T follicular helper cell (primary cell): ENCODE measurements around the gene HSD17B12.
"Not testable (repeated sequence)": the region's sequence is repeated elsewhere in the genome, so short reads cannot be mapped to it uniquely, and the experiment has no call there.

Source experiments
- DNase-seq: peaks from one replicate; pipeline ENCODE4 v3.0.0-alpha.2; 2020; ENCODE audit warnings: low read depth

Gene HSD17B12

DNA sequence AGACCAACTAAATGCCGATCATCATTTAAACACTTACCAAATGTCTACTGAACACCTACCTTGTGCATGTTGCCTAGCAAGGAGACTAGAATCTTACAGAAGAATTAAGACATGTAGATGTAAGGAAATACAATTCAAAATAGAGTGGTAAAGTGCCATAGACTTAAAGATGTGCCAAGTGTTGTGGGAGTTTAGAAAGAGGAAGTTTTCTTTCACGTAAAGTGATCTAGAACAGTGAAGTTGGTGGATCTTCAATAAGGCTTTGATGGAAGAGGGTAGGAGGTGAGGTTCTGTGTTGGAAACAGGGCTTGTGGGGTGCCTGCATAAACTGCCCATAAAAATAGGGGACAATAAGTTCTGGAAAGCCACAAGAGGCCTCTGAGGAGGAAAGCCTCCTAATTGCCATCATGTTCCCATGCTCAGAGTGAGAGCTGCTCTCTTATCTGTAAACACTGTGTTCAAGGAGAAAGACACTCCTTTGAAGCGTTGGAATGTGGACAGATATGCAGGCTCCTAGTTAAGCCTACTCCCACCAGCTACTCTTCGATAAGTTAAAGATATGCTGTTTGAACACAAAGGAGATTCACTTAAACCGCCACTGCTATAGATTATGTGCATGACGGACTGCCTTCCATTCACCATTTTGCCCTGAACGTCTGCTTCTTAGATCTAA is 66.7 kb downstream of the HSD17B12 start:
- DNase-seq = no peak

DNA sequence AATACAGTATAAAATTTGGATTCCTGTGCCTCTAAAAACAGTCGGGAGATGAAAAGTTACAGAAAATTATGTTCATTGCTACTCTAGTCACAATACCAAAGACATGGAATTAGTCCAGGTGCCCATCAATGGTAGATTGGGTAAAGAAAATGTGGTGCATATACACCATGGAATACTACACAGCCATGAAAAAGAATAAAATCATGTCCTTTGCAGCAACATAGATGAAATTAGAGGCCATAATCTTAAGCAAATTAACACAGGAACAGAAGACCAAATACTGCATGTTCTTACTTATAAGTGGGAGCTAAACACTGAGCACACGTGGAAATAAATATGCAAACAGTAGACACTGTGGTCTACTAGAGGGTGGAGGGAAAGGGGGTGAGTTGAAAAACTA is 67.6 kb downstream of the HSD17B12 start:
- DNase-seq = no peak

DNA sequence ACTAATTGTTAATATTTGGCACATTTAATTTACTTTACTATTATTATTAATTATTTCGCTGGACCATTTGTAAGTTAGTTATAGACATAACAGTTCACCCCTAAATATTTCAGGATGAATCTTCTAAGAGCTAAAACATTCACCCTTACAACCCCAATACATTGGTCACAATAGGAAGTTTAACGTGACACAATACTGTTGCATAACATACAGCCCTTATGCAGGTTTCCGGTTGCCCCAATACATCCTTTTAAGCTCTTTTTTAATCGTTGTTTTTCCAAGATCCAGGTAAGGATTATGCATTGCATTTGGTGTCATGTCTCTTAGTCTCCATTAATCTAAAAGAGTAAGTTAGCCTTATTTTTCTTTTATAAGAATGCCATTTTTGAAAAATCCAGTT is 71.2 kb downstream of the HSD17B12 start:
- DNase-seq = no peak

DNA sequence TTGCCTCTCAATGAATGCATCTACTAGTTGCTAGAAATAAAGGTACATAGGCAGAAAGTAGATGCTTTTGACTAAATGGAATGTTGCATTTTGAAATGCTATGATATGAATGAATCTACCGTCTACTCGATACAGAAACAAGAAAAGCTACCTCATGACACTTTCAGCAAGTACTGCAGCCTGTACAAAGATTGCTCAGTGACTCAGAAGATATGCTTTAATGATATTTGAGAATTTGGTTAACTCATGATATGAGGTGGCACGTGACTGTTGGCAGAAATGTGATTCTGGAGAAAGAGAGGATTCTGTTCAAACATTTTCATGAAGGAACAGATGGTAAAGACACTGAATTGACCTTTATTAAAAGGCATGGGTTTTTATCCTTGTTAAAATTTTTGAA is 76.0 kb downstream of the HSD17B12 start:
- DNase-seq = no peak

DNA sequence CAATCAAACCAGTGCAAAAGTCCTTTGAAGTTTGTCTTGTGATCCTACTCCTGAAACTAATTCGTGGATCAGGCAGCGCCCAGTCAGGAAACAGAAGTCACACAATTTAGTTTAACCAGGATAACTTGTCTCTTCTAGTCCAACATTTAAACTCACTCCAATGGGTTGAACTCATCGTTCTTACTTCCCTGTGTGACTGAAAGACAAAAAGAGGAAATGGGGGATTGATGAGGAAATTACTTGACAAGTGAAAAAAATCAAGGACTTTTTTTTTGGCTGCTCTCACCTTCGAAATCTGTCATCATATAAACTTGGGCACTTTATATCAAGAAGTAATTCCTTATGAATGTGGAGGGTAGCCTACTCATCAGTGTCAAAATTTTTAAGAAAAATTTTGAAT is 78.4 kb downstream of the HSD17B12 start:
- DNase-seq = no peak

DNA sequence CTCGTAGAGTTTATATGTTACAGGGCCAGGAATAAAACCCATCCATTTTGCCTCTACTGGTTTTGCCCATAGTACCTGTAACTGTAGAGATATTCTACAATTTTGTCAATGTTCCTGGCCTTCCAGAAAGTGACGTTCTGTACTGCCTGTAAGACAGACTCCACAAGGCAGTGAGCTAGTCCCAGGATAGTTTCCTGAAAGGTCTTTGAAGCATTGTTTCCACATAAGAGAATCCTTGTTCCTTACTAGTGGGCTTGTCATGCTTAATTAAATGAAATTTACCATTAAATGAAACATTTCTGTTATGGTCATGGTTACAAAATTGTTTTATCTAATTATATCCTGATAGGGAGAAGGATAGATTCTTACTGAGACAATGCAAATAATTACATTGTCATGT is 80.4 kb downstream of the HSD17B12 start:
- no peak for DNase-seq

DNA sequence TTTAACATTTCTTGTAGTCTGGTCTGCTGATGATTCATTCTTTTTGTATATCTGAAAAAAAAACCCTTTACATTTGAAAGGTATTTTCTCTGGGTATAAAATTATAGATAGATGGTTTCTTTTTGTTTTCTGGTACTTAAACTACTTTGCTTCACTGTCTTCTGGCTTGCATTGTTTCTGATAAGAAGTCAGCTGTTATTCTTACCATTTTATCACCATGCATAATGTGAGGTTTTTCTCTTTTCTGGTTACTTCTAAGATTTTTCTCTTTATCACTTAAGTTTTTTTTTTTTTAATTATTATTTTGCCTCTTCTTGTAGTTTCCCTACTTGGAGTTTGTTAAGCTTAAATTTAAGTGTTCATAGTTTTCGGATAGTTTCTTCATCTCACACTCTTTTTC is 84.7 kb downstream of the HSD17B12 start:
- no peak for DNase-seq

DNA sequence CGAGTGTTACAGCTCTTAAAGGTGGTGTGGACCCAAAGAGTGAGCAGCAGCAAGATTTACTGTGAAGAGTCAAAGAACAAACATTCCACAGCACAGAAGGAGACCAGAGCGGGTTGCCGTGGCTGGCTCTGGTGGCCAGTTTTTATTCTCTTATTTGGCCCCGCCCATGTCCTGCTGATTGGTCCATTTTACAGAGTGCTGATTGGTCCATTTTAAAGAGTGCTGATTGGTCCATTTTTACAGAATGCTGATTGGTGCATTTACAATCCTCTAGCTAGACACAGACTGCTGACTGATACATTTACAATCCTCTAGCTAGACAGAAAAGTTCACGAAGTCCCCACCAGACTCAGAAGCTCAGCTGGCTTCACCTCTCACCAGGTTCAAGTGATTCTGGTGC is 88.1 kb downstream of the HSD17B12 start:
- not testable (repeated sequence) for DNase-seq

DNA sequence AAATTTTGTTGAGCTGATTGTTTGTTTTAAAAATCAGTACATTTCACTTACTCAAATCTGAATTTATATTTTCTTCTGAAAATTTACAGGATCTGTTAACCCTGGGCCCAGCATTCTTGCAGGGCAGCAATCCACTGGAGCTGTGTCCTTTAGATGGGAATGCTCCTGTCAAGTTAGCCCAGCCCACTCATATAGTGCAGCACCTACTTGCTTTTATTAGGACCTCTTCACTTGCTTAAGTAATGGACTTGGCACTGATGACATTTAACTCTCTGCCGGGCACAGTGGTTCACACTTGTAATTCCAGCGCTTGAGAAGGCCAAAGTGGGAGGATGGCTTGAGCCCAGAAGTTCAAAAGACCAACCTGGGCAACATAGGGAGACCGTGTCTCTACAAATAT is 89.6 kb downstream of the HSD17B12 start:
- DNase-seq = no peak

DNA sequence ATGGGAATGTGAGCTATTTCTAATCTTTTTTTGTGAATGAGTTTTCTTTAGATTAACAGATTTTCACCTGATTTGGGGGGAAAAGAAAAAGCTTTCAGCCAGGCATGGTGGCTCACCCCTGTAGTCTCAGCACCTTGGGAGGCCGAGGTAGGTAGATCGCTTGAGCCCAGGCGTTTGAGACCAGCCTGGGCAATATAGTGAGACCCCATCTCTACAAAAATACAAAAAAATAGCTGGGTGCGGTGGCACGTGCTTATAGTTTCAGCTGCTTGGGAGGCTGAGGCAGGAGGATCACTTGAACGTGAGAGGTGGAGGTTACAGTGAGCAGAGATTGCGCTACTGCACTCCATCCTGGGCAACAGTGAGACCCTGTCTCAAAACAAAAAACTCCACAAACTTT is 92.2 kb downstream of the HSD17B12 start:
- DNase-seq = no peak

DNA sequence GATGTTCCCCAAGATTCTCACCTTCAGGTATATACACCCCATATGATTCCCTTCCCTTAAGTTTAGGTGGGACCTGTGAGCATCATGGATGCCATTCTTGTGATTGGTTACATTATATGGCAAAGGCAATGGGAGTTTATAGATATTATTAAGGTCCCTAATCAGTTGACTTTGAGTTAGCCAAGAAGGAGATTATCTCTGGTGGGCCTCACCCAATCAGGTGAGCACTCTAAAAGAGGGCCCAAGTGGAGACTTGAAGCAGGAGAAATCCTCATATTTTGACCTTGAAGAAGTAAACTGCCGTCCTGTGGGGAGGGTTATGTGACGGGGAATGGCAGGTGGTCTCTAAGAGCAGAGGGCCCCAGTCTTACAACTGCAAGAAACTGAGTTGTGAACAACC is 94.2 kb downstream of the HSD17B12 start:
- DNase-seq = no peak

DNA sequence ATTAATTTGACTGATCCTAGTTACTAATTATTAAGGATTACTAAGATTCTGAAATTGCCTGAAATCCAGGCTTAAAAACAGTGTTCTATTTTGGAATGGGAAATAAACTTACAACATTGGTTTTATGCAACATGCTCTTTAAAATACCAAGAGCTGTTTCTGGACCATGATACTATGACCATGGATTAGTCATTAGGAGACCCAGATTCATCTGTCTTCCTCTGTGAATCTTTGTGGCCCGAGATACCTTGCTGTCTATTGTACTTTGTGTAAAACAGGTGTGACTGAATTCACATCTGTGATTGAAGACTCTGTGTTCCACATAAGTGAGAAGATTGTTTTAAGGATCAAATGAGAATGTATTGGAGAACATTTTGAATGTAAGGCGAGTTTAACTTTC is 98.8 kb downstream of the HSD17B12 start:
- DNase-seq = no peak

DNA sequence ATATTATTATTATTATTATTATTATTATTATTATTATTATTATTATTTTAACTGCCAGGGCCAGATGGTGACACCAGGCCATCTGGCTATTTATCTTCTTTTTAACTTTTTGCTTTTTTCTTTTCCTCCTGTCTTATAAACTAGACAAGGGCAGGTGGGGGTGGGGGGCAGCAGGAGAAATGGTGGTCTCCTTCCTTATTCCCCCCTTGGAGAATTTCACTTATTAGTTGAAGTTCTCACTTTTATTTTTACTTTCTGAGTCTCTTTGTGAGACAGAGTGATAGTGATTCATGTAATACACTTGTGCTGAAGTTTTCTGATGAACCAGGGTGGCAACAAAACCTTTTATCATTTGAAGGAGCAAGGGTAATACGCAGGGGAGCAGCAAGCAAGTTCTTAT is 103.8 kb downstream of the HSD17B12 start:
- no peak for DNase-seq

DNA sequence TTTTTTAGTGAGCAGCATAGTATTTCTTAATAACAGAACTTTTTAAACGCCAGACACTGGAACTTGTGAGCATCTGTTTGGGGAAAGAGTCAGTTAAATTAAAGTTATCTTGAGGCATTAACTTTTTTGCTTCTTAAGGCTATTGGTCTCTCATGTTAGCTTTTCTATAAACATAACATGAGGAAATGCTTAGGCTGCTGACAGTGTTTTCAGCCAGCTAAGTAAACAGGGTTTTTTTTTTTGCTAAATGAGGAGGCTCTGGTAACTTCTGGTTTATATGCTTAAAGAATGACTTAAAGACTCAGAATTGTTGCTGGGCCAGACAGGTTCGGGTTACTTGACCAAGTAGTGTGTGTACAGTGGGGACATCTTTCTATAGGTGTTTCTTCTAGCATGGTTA is 104.3 kb downstream of the HSD17B12 start:
- DNase-seq = no peak

DNA sequence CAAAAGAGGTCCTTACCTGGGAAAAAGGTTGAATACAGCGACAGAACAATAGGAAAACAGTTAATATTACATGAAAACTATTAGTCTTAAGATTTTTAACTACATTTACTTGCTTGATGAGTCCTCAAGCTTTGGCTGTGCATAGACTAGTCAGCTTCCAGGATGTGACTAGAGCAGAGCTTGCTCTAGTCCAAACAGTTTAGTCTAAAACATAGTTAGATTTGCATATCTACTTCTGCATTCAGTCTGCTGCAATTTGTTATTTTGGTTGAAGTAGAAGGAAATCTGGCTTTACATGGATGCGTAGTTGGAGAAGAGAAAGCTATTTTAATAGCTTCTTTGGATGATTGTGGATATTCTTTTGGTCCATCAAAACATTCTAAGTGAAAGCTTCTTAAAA is 104.8 kb downstream of the HSD17B12 start:
- DNase-seq = no peak

DNA sequence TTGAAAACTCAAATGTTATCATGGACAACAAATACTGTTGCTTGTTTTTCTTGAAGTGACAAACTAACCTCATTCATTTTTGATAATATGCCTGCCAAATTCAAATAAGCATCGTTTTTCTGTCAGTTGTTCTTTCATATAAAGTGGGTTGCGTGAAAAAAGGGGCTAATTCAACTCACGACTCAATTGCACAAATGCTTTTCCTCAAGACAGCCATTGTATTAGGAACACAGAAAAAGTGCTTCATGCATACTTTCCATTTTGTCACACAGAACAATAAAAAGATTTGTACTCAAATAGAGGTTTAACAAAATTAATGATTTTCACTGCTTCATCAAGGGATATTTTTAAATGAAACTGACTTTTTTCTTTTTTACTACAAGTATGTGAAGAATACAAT is 105.5 kb downstream of the HSD17B12 start:
- DNase-seq = no peak

DNA sequence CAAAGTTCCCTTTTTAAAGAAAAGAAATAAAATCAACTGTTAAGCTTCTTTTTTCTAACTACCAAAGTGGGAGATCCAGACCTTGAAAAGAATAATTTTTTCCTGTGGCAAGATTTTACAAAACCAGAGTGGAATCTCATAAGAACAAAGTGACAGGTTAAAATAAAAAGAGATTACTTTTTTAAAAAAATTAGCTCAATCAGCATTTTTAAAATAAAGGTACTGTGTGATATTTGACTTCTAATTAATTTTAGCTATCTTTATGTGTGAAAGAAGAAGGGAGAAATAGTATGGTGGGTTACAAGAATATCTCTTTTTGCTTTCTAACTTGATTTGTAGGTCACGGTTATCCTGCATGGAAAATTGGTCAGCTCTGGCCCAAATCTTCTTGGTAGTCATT is 107.3 kb downstream of the HSD17B12 start:
- no peak for DNase-seq

DNA sequence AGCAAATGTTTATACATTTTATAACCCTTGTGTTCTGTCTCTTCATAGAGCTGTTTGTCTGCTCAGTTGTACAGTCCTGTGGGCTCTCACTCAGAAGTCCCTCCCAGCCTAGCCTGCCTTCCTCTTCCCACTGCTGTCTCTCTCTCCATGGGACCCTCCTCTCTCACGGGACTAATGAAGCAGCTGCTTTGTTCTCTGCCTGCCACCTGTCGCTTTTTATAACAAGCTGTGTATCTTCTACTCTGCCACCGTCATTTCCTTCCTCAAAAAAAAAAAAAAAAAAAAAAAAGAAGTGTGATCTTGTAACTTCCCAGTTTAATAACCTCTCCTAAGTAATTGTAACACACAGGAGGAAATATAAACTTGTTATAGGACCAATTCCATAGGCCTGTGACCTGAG is 107.9 kb downstream of the HSD17B12 start:
- DNase-seq = no peak

DNA sequence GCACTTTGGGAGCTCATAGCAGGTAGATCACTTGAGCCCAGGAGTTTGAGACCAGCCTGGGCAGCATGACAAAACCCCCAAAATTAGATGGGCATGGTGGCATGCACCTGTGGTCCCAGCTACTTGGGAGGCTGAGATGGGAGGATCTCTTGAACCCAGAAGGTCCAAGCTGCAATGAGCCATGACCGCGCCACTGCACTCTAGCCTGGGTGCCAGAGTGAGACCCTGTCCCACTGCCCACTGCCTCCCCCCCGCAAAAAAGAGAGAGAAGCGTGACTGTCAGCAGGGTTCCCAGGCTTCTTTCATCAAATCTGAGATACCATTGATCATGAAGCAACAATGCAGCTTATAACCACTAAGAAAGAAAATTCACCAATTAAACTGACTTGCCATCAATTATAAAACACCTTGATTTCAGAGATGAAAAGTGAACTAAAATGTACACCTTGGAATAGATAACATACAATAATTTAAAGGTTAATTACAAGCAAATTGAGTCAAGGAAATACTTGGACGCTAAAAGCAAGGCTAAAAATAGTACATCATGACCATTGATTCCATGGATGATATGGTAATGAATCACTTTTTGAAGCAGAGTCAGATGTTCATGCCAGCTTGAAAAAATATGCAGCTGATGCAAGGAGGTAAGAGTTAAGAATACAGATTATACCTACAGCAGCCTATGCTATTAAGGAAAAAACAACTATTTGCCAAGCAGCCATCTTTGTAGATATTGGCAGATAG is 109.3 kb downstream of the HSD17B12 start:
- no peak for DNase-seq

DNA sequence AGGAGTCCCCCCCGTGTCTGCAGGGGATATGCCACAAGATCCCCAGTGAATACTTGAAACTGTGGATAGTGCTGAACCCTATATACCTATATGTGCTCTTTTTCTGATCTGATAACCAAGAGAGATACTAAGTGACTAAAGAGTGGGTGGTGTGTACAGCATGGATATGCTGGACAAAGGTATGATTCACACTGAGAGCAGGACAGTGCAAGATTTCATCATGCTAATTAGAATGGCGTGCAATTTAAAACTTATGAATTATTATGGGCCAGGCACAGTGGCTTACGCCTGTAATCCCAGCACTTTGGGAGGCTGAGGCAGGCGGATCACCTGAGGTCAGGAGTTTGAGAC is 109.9 kb downstream of the HSD17B12 start:
- no peak for DNase-seq

DNA sequence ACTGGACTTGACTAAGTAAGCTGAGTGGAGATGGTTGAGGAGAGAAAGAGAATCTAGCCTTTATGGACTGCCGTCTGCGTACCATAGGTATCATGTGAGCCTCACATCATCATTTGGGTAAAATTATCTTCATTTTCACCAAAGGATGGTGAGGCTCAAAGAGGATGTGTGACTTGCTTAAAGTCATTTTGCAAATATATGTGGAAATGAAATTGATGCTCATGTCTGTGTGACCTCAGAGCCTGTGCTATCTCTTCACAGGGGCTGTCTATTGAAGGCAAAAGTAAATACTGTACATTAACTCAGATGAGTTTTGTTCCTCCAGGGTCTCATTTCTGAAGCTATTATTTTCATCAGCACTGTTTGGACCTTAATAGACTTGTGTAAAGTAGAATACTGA is 116.8 kb downstream of the HSD17B12 start:
- no peak for DNase-seq

DNA sequence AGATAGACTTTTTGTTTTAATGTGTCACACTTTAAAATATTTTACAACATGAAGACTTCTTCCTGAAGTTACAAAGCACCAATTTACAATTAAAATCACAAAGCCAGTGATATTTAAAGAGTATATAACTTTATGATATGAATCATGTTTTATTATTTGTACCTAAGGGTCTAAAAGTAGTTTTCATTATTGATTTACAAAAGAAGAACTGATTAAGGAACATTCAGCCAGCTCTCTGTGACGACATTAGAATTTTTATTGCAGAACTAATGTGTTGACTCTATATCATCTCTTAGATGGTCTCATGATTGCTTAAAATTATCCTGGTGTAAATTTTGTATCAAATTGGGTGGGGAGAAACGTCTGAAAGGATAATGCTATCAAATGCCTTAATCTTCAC is 117.3 kb downstream of the HSD17B12 start:
- DNase-seq = no peak

DNA sequence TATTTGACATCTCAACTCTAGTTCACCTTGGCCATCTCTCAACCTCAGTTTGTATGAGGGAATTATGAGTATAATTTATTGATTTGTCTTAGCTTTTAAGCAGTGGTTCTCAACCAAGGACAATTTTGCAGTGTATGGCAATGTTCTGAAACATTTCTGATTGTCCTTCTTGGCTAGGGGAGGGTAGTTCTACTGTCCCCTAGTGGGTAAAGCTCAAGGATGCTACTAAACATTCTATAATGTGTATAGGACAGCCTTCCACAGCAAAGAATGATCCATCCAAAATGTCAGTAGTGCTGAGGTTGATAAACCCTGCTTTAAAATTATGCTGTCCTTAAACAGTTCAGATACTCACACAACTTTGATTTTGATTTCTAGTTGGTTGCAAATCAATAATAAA is 122.0 kb downstream of the HSD17B12 start:
- DNase-seq = no peak

DNA sequence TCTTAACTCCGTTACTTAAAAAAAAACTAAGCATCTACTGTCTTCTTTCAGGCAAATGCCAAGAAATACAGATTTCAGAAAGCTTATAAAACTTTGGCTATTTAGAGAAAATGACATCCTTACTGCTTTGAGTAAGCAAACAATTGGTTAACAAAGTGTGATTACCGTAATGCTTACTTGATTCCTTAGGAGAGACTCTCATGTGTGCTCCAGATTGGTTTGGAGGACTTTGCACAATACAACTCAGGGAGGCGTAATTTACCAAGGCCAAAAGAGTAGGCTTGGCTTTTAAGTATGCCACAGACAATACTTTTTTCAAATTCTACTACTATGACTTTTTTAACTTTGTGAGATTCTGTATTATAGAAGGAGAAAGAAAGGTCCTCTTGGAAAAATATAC is 123.2 kb downstream of the HSD17B12 start:
- no peak for DNase-seq
